Astrocyte of the spinal cord (primary cell): ENCODE results near the gene EHD1.

Experiments used
- DNase-seq: peaks from one replicate; pipeline ENCODE4 v3.0.0; 2011; ENCODE audit warnings: low read depth, low spot score
- H3K4me3 ChIP-seq: 2 replicates; pipeline ENCODE4 v1.5.1; 2011; ENCODE audit warnings: low read depth, mild to moderate bottlenecking, low read length, moderate library complexity
- CTCF ChIP-seq: IDR thresholded peaks from 2 replicates; pipeline ENCODE4 v1.5.1; 2012; ENCODE audit warnings: low read depth, mild to moderate bottlenecking, low read length, inconsistent platforms
- in situ Hi-C: cut with HindIII; loops from 2 replicates; pipeline ENCODE4 v1.10.0; 2017; ENCODE audit warnings: low sequenced_read_pairs

Gene EHD1

GRCh38 chr11:64832467-64833197, 45.8 kb downstream of the EHD1 start:
- DNase-seq, result no peak
- no peak overlapping the region for H3K4me3 ChIP-seq
- TF ChIP-seq CTCF, result no peak
- in situ Hi-C loops, result no loop called here

GRCh38 chr11:64831411-64831891, 47.0 kb downstream of the EHD1 start:
- no peak for TF ChIP-seq CTCF
- DNase-seq, result no peak
- in situ Hi-C loops, result no loop called here
- no peak overlapping the region for H3K4me3 ChIP-seq

- no peak overlapping the region for H3K4me3 ChIP-seq
- DNase-seq, result no peak
- no peak for TF ChIP-seq CTCF
- in situ Hi-C loops, result no loop called here
These were observed 48.7 kb downstream of the EHD1 start for GRCh38 chr11:64829536-64830251.

GRCh38 chr11:64827451-64827839, 51.0 kb downstream of the EHD1 start:
- no peak for DNase-seq
- H3K4me3 ChIP-seq, result no peak overlapping the region
- in situ Hi-C loops, result no loop called here
- TF ChIP-seq CTCF, result no peak

GRCh38 chr11:64826578-64827450, 51.6 kb downstream of the EHD1 start:
- in situ Hi-C loops, result no loop called here
- no peak for DNase-seq

More at GRCh38 chr11:64826578-64827450, 51.6 kb downstream of the EHD1 start:
- no peak for TF ChIP-seq CTCF
- no peak overlapping the region for H3K4me3 ChIP-seq
